Panc1 (cell line): Measurements from ENCODE around the gene SH3D21. TPM values are rescaled to one million over a fixed set of nuclear protein-coding genes. Genes with fewer than 3 reads are reported as not detected.

Experiments
- ATAC-seq: fragments of 200-7000 bp; cut with Tn5 transposase; 2 replicates; pipeline ENCODE4 v1.9.1; 2020; ENCODE audit warnings: mild to moderate bottlenecking, moderate library complexity
- BruUV-seq: library from RNA; stranded (reverse); fragments of 400-500 nt; replicated peaks from 2 replicates; lab custom pipeline; 2021; lab: Mats Ljungman, UMichigan
- CTCF ChIA-PET: fragments of 300-600 bp; sonication (Branson Sonifier 250); formaldehyde crosslinking; loops from one replicate; lab custom pipeline; 2022; ENCODE audit warnings: antibody characterized with exemption; lab: Charles Lee
- POLR2A ChIA-PET: fragments of 300-600 bp; sonication (Branson Sonifier 250); formaldehyde crosslinking; loops from one replicate; lab custom pipeline; 2022; ENCODE audit warnings: antibody characterized with exemption; lab: Charles Lee
- DNase-seq: peaks from one replicate; pipeline ENCODE4 v3.0.0-alpha.2; 2010; ENCODE audit warnings: low read depth, low spot score
- H3K27ac ChIP-seq: 2 replicates; pipeline ENCODE4 v1.5.1; 2011; ENCODE audit warnings: mild to moderate bottlenecking, low read length, inconsistent platforms
- H3K27me3 ChIP-seq: fragments of 200-500 bp; sonication (Bioruptor generic); 2 replicates; pipeline ENCODE4 v1.6.0; 2014; ENCODE audit warnings: low read length, inconsistent platforms; ENCODE audit not compliant: control insufficient read depth, insufficient read depth
- H3K36me3 ChIP-seq: fragments of 200-500 bp; sonication (Bioruptor generic); 2 replicates; pipeline ENCODE4 v1.5.1; 2014; ENCODE audit warnings: inconsistent platforms, mild to moderate bottlenecking, low read length, moderate library complexity; ENCODE audit not compliant: control insufficient read depth, insufficient read depth
- H3K4me1 ChIP-seq: 2 replicates; pipeline ENCODE4 v1.5.1; 2011; ENCODE audit warnings: inconsistent platforms, mild to moderate bottlenecking, low read length, moderate library complexity; ENCODE audit not compliant: control insufficient read depth, insufficient read depth
- H3K4me3 ChIP-seq, 2 experiments: 2 replicates each; pipeline ENCODE4 v1.5.1; 2011 to 2012; ENCODE audit warnings: low read depth in 2 of 2, low read length in 2 of 2, mild to moderate bottlenecking in 2 of 2, inconsistent platforms in 1 of 2, moderate library complexity in 1 of 2
- H3K9me3 ChIP-seq: fragments of 200-500 bp; sonication (Bioruptor generic); 2 replicates; pipeline ENCODE4 v1.5.1; 2014; ENCODE audit warnings: low read depth, mild to moderate bottlenecking, inconsistent platforms, low read length, moderate library complexity; ENCODE audit not compliant: control insufficient read depth, insufficient read depth
- CTCF ChIP-seq: fragments of 450-650 bp; IDR thresholded peaks from 2 replicates; pipeline ENCODE4 v1.5.1; 2017; ENCODE audit warnings: mild to moderate bottlenecking
- POLR2AphosphoS5 ChIP-seq: IDR thresholded peaks from 2 replicates; pipeline ENCODE4 v1.6.1; 2012; ENCODE audit warnings: mild to moderate bottlenecking, low read depth, low read length, moderate library complexity
- REST ChIP-seq, 2 experiments: IDR thresholded peaks; 2 replicates each; pipeline ENCODE4 v1.6.1; 2011 to 2012; ENCODE audit warnings: low read depth in 2 of 2, control low read depth in 1 of 2, low read length in 1 of 2, mild to moderate bottlenecking in 1 of 2, moderate library complexity in 1 of 2; ENCODE audit not compliant: insufficient read depth in 1 of 2
- SIN3A ChIP-seq: IDR thresholded peaks from 2 replicates; pipeline ENCODE4 v1.6.1; 2012; ENCODE audit warnings: low read depth, mild to moderate bottlenecking, low read length, moderate library complexity, borderline replicate concordance; ENCODE audit not compliant: insufficient read depth
- TCF7L2 ChIP-seq: IDR thresholded peaks from 2 replicates; pipeline ENCODE4 v1.6.1; 2011; ENCODE audit warnings: mild to moderate bottlenecking, low read depth, low read length, inconsistent platforms
- in situ Hi-C: cut with HindIII; loops from 2 replicates; pipeline ENCODE4 v1.10.0; 2016; ENCODE audit warnings: low sequenced_read_pairs, low pct_unique_long_range_greater_than_20kb
- intact Hi-C: fragments of 100-400 bp; cut with micrococcal nuclease; formaldehyde crosslinking; loops from one replicate; pipeline ENCODE4 v1.10.0; 2022; ENCODE audit not compliant: unreplicated experiment
- total RNA-seq: library from RNA; stranded (reverse); gene quantifications from one replicate; pipeline ENCODE4 v1.2.1, GENCODE V29; 2021; ENCODE audit not compliant: unreplicated experiment

The SH3D21 gene
- total RNA-seq, 1 experiment from 2014 or later: 18.9 TPM

GRCh38 chr1:36367066-36367465 is 60.9 kb downstream of the SH3D21 start:
- POLR2A ChIA-PET: no interaction called here
- Histone ChIP-seq H3K27me3 (no peaks in the 10 kb centered on the region), H3K27ac (no peak overlapping the region), H3K9me3 (no peaks in the 10 kb centered on the region), H3K36me3 (no peaks in the 10 kb centered on the region), H3K4me3 (no peak overlapping the region), H3K4me1 (peaks cover 22% of the 10 kb centered on the region)
- no TSS peak for BruUV-seq
- CTCF ChIA-PET: no interaction called here
- ATAC-seq (no peak), DNase-seq (no peak)
- TF ChIP-seq REST (IDR thresholded peaks at IDR 0.05; ENCODE audit: insufficient read depth in 1 of 2, low read depth in 2 of 2, low read length in 1 of 2) (no peak), SIN3A (no peak), POLR2AphosphoS5 (no peak), CTCF (no peak), TCF7L2 (no peak)
- in situ Hi-C loops: no loop called here
- intact Hi-C loops: no loop called here

GRCh38 chr1:36367798-36368197 is 61.6 kb downstream of the SH3D21 start:
- POLR2A ChIA-PET: no interaction called here
- BruUV-seq: no TSS peak
- TF ChIP-seq REST (IDR thresholded peaks at IDR 0.05; ENCODE audit: insufficient read depth in 1 of 2, low read depth in 2 of 2, low read length in 1 of 2): no peak
- no peak for TF ChIP-seq CTCF
- TF ChIP-seq TCF7L2: no peak
- TF ChIP-seq SIN3A: no peak
- Histone ChIP-seq H3K36me3 (no peaks in the 10 kb centered on the region), H3K4me1 (peaks cover 29% of the 10 kb centered on the region), H3K9me3 (no peaks in the 10 kb centered on the region), H3K27ac (no peak overlapping the region), H3K27me3 (no peaks in the 10 kb centered on the region), H3K4me3 (no peak overlapping the region)
- DNase-seq: no peak
- in situ Hi-C loops (no loop called here), intact Hi-C loops (no loop called here)
- CTCF ChIA-PET: interaction anchor here (2.6 kb wide), 1 partner anchor 25 kb away, joined by 9 read pairs; no protein-coding TSS in a partner anchor
- ATAC-seq: no peak
